Measurements from ENCODE around the gene GMCL2. TPM values are rescaled to one million over a fixed set of nuclear protein-coding genes. Genes with fewer than 3 reads are reported as not detected.

The GMCL2 gene
- total RNA-seq, 2 experiments from 2014 or later = not detected

Other genes with a start within 250 kb of the GMCL2 start
- gene PROP1, start 191.1 kb downstream of the GMCL2 start, total RNA-seq = not detected
- gene N4BP3, start 73.8 kb downstream of the GMCL2 start, total RNA-seq = 10 to 100 TPM; 12.3 to 12.9 TPM
- gene RMND5B, start 56.4 kb downstream of the GMCL2 start, total RNA-seq = 10 to 100 TPM; 26.2 to 26.7 TPM
- 100 to 1,000 TPM; 349 to 354 TPM for gene NHP2, start 33.5 kb downstream of the GMCL2 start, total RNA-seq
- 100 to 1,000 TPM; 599 to 600 TPM for gene HNRNPAB, start 17.2 kb upstream of the GMCL2 start, total RNA-seq
- 10 to 100 TPM; 47.4 to 54.8 TPM for gene PHYKPL, start 45.4 kb upstream of the GMCL2 start, total RNA-seq